Mucosa of descending colon (tissue), 3 donors: ENCODE data around the gene SLC26A8. TPM values are rescaled to one million over a fixed set of nuclear protein-coding genes. Genes with fewer than 3 reads are reported as not detected.

ENCODE experiments used
- ATAC-seq: fragments of 200-7000 bp; cut with Tn5 transposase; one replicate; pipeline ENCODE4 v1.9.1; 2020; ENCODE audit warnings: mild to moderate bottlenecking, moderate library complexity
- DNase-seq, 3 donors: peaks; one replicate each; pipeline ENCODE4 v3.0.0-alpha.2; 2020
- H3K36me3 ChIP-seq: fragments of 200-600 bp; one replicate; pipeline ENCODE4 v1.8.0; 2021; ENCODE audit warnings: low read depth, mild to moderate bottlenecking
- H3K4me1 ChIP-seq: fragments of 200-600 bp; one replicate; pipeline ENCODE4 v1.8.0; 2021; ENCODE audit warnings: low read depth, mild to moderate bottlenecking
- H3K4me3 ChIP-seq: fragments of 200-600 bp; one replicate; pipeline ENCODE4 v1.8.0; 2021; ENCODE audit warnings: mild to moderate bottlenecking
- H3K9me3 ChIP-seq: fragments of 200-600 bp; one replicate; pipeline ENCODE4 v1.8.0; 2021; ENCODE audit warnings: mild to moderate bottlenecking
- intact Hi-C, 2 donors: fragments of 100-400 bp; cut with DNase I in 1 of 2; cut with micrococcal nuclease in 1 of 2; formaldehyde crosslinking; loops; one replicate each; pipeline versions ENCODE4 v1.11.0 to v1.11.1; 2022; cut with DNase I, micrococcal nuclease
- total RNA-seq, 3 donors: library from RNA; stranded (reverse); fragmentation: NEBNext Ultra II Directional in 2 of 3; extraction: Animal tissue kit (Norgen Biotek cat#: 25700) in 2 of 3; gene quantifications; one replicate each; pipeline versions ENCODE4 v1.2.1 to v1.2.4, GENCODE V29; 2021 to 2023
- TF ChIP-seq, protein P1 (sequence below): fragments of 200-600 bp; IDR thresholded peaks from one replicate; pipeline ENCODE4 v1.8.0; 2022; ENCODE audit warnings: antibody characterized with exemption, mild to moderate bottlenecking
- donor health status: DM: no; HTN: no; CAD: no; lungs with moderate emphysema.
- donor health status: DM: no; HTN: no; CAD: no.
- donor health status: DM: no; HTN: yes; CAD: no.

SLC26A8 gene
- total RNA-seq, 3 donors from 2014 or later, result 0.28 to 1.0 (median 0.35) TPM

DNA sequence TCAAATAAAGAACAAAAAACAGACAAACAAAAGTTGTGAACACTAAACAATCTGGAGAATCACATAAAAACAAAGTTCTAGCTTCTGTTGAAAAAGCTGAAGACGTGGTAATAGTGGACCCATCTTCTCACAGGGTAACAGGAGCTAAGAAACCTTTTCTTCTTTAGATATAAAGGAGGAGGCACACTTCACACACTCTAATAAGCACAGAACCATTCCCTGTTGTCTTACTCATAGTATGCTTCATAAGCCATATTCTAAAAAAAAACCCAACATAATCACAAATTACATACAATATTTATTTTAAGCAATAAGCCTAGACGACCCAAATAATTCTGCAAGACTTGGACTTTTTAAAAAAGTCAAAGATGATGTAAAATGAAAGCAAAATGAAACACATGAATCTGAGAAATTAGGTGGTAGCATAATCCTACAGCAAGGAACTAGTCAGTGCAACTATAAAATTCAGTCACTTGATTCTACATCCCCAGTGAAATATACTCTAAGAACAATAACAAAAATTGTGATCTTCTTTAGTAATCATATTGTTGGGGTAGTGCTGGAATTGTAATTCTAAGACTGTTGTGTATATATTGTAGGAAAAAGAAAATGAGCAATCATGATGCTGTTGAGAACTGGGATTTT lies 119.2 kb downstream of the SLC26A8 start:
- DNase-seq, result no peak
- H3K36me3 ChIP-seq, result no peaks in the 10 kb centered on the region
- no peak for ATAC-seq
- intact Hi-C loops, result no loop called here
- no peaks in the 10 kb centered on the region for H3K4me1 ChIP-seq
- peaks cover 18% of the 10 kb centered on the region for H3K9me3 ChIP-seq
- TF ChIP-seq, protein P1, sequence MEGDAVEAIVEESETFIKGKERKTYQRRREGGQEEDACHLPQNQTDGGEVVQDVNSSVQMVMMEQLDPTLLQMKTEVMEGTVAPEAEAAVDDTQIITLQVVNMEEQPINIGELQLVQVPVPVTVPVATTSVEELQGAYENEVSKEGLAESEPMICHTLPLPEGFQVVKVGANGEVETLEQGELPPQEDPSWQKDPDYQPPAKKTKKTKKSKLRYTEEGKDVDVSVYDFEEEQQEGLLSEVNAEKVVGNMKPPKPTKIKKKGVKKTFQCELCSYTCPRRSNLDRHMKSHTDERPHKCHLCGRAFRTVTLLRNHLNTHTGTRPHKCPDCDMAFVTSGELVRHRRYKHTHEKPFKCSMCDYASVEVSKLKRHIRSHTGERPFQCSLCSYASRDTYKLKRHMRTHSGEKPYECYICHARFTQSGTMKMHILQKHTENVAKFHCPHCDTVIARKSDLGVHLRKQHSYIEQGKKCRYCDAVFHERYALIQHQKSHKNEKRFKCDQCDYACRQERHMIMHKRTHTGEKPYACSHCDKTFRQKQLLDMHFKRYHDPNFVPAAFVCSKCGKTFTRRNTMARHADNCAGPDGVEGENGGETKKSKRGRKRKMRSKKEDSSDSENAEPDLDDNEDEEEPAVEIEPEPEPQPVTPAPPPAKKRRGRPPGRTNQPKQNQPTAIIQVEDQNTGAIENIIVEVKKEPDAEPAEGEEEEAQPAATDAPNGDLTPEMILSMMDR, result no peak
- H3K4me3 ChIP-seq, result no peak overlapping the region

- intact Hi-C loops, result no loop called here
- Histone ChIP-seq H3K9me3 (peaks cover 2% of the 10 kb centered on the region), H3K4me1 (no peaks in the 10 kb centered on the region), H3K36me3 (no peaks in the 10 kb centered on the region), H3K4me3 (no peak overlapping the region)
- TF ChIP-seq, protein P1, result no peak
- ATAC-seq, result no peak
- DNase-seq, result no peak
Observed at GRCh38 chr6:35903679-35904078, 120.8 kb downstream of the SLC26A8 start.

DNA sequence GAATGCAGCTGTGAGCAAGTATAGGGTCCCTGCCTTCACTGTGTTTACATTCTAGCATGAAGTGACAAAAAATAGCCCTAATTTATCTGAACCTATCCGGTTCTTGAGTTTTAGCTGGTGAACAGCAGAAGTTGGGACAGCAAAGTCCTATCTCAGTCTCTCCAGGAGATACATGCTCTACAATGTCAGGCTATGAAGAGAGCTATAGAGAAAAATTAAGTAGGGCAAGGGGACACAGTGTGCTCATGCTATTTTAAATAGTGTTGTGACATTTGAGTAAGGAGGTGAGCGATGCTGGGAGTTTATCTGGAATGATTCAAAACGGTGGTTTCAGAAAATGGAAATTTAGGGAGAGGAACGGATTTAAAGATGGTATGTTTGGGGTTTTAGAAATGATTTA lies 124.0 kb downstream of the SLC26A8 start:
- H3K4me3 ChIP-seq, result no peak overlapping the region
- DNase-seq (no peak), ATAC-seq (no peak)
- H3K9me3 ChIP-seq, result no peaks in the 10 kb centered on the region
- intact Hi-C loops, result no loop called here
- TF ChIP-seq, protein P1, result no peak
- H3K36me3 ChIP-seq, result no peaks in the 10 kb centered on the region
- H3K4me1 ChIP-seq, result no peaks in the 10 kb centered on the region

- intact Hi-C loops, result no loop called here
- Histone ChIP-seq H3K4me3 (no peak overlapping the region), H3K36me3 (no peaks in the 10 kb centered on the region), H3K4me1 (no peaks in the 10 kb centered on the region), H3K9me3 (no peaks in the 10 kb centered on the region)
- DNase-seq (no peak), ATAC-seq (no peak)
- TF ChIP-seq, protein P1, result no peak
Observed at GRCh38 chr6:35898003-35898402, 126.4 kb downstream of the SLC26A8 start.

DNA sequence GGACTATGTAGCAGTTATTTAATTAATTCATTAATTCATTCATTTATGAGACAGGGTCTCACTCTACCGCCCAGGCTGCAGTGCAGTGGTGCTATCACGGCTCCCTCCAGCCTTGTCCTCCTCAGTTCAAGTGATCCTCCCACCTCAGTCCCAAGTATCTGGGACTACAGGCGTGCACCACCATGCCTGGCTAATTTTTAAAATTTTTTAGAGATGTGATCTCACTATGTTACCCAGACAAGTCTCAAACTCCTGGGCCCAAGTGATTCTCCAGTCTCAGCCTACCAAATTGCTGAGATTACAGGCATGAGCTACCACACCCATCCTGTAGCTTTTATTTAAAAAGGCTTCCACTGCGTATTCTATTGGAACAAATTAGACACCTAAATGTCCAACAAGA lies 127.0 kb downstream of the SLC26A8 start:
- Histone ChIP-seq H3K36me3 (no peaks in the 10 kb centered on the region), H3K4me3 (no peak overlapping the region), H3K9me3 (no peaks in the 10 kb centered on the region), H3K4me1 (no peaks in the 10 kb centered on the region)
- no peak for ATAC-seq
- TF ChIP-seq, protein P1, result no peak
- DNase-seq, result no peak
- intact Hi-C loops, result no loop called here

DNA sequence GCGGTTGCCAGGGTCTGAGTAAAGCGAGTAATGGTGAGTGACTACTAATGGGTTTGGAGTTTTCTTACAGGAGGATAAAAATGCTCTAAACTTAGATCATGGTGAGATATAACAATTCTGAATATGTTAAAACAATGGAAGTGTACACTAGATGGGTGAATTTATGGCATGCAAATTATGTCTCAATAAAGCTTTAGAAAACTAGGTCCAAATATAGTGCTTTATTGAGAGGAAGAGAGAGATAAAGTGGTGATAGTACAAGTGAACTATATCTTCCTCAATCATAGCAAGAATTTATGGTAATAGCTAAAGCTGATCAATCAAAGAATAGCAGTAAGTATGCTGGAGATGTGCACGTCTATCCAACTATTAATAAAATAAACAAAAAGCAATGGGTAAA lies 127.4 kb downstream of the SLC26A8 start:
- intact Hi-C loops, result no loop called here
- no peak overlapping the region for H3K4me3 ChIP-seq
- no peak for DNase-seq
- H3K4me1 ChIP-seq, result no peaks in the 10 kb centered on the region
- no peak for ATAC-seq
- TF ChIP-seq, protein P1, result no peak
- no peaks in the 10 kb centered on the region for H3K9me3 ChIP-seq
- no peaks in the 10 kb centered on the region for H3K36me3 ChIP-seq
